GM12873 (cell line): ENCODE measurements around the gene FAP.
A peak's percentile ranks its signal among the peaks of the same experiment; 100 is the strongest.

Source experiments
- CTCF ChIP-seq: IDR thresholded peaks from 2 replicates; pipeline ENCODE4 v1.5.1; 2012; ENCODE audit warnings: low read depth, mild to moderate bottlenecking, moderate library complexity, low read length, control low read depth; ENCODE audit not compliant: insufficient read depth; ENCODE audit errors: missing control alignments

Gene FAP

GRCh38 chr2:162155093-162155492, 88.2 kb downstream of the FAP start:
- TF ChIP-seq CTCF: peak; percentile 17

- peak; percentile 83 for TF ChIP-seq CTCF
Measured at GRCh38 chr2:162153608-162154224, 89.5 kb downstream of the FAP start.

GRCh38 chr2:162152147-162152546, 91.1 kb downstream of the FAP start, which contains the start of gene GCG:
TSS of gene GCG (minus strand) at chr2:162152247. CDS start at chr2:162149178, 3,069 bp downstream.
- no peak for TF ChIP-seq CTCF

- no peak for TF ChIP-seq CTCF
Measured at GRCh38 chr2:162149940-162150339, 93.3 kb downstream of the FAP start.

- no peak for TF ChIP-seq CTCF
Measured at GRCh38 chr2:162149466-162149865, 93.8 kb downstream of the FAP start.

- TF ChIP-seq CTCF: no peak
Measured at GRCh38 chr2:162148956-162149355, 94.3 kb downstream of the FAP start.

GRCh38 chr2:162143969-162144368, 99.3 kb downstream of the FAP start:
- no peak for TF ChIP-seq CTCF
